SH-SY5Y (cell line): Measurements from ENCODE around the gene EFHC1.
A peak's percentile ranks its signal among the peaks of the same experiment; 100 is the strongest.

ENCODE experiments used
- GATA2 ChIP-seq: IDR thresholded peaks from 2 replicates; pipeline ENCODE4 v1.6.1; 2011; ENCODE audit warnings: mild to moderate bottlenecking, low read depth, low read length
- GATA3 ChIP-seq: IDR thresholded peaks from 2 replicates; pipeline ENCODE4 v1.6.1; 2011; ENCODE audit warnings: low read depth, mild to moderate bottlenecking, low read length, moderate library complexity

EFHC1 gene

GRCh38 chr6:52547647-52548352 is 127.7 kb downstream of the EFHC1 start:
- peak; percentile 97 for TF ChIP-seq GATA3
- peak; percentile 100 for TF ChIP-seq GATA2

- no peak for TF ChIP-seq GATA2
- TF ChIP-seq GATA3 = no peak
These were observed 128.2 kb downstream of the EFHC1 start for GRCh38 chr6:52548353-52548713.

- TF ChIP-seq GATA2 (no peak), GATA3 (no peak)
These were observed 128.9 kb downstream of the EFHC1 start for GRCh38 chr6:52548999-52549398.

GRCh38 chr6:52549428-52549827 is 129.3 kb downstream of the EFHC1 start:
- TF ChIP-seq GATA3 (no peak), GATA2 (no peak)

GRCh38 chr6:52550014-52550575 is 130.0 kb downstream of the EFHC1 start:
- TF ChIP-seq GATA2 (no peak), GATA3 (no peak)

GRCh38 chr6:52550870-52551269 is 130.7 kb downstream of the EFHC1 start:
- TF ChIP-seq GATA3 (no peak), GATA2 (no peak)

GRCh38 chr6:52551483-52552277 is 131.5 kb downstream of the EFHC1 start:
- TF ChIP-seq GATA3 = peak; percentile 67; the same call in 1 of the 2 replicates
- peak; percentile 95 for TF ChIP-seq GATA2

- TF ChIP-seq GATA3 = no peak
- TF ChIP-seq GATA2 = no peak
These were observed 132.1 kb downstream of the EFHC1 start for GRCh38 chr6:52552278-52552643.

GRCh38 chr6:52553158-52553557 is 133.0 kb downstream of the EFHC1 start:
- TF ChIP-seq GATA3 = no peak
- no peak for TF ChIP-seq GATA2

GRCh38 chr6:52553719-52554118 is 133.6 kb downstream of the EFHC1 start:
- TF ChIP-seq GATA2 (no peak), GATA3 (no peak)

- TF ChIP-seq GATA3 (no peak), GATA2 (no peak)
These were observed 134.6 kb downstream of the EFHC1 start for GRCh38 chr6:52554684-52555280.

- TF ChIP-seq GATA2 (no peak), GATA3 (no peak)
These were observed 135.5 kb downstream of the EFHC1 start for GRCh38 chr6:52555518-52556233.

GRCh38 chr6:52557389-52558265 is 137.5 kb downstream of the EFHC1 start:
- no peak for TF ChIP-seq GATA2
- TF ChIP-seq GATA3 = no peak
